AG09319 (cell line): Measurements from ENCODE around the gene SLC29A4.

ENCODE experiments used
- DNase-seq: peaks from one replicate; pipeline ENCODE4 v3.0.0-alpha.2; 2010; ENCODE audit warnings: low read depth; ENCODE audit errors: extremely low read depth
- CTCF ChIP-seq: IDR thresholded peaks from 2 replicates; pipeline ENCODE4 v1.5.1; 2011; ENCODE audit warnings: low read depth, mild to moderate bottlenecking, inconsistent platforms, low read length, moderate library complexity

Gene SLC29A4

GRCh38 chr7:5343884-5344283, 61.1 kb downstream of the SLC29A4 start:
- no peak for DNase-seq
- no peak for TF ChIP-seq CTCF

- no peak for TF ChIP-seq CTCF
- DNase-seq: no peak
Observed at GRCh38 chr7:5344342-5344741, 61.6 kb downstream of the SLC29A4 start.

- no peak for DNase-seq
- TF ChIP-seq CTCF: no peak
Observed at GRCh38 chr7:5345171-5345570, 62.4 kb downstream of the SLC29A4 start.

- TF ChIP-seq CTCF: no peak
- DNase-seq: no peak
Observed at GRCh38 chr7:5345671-5346070, 62.9 kb downstream of the SLC29A4 start.

- TF ChIP-seq CTCF: no peak
- DNase-seq: no peak
Observed at GRCh38 chr7:5348134-5349004, 65.6 kb downstream of the SLC29A4 start.

GRCh38 chr7:5349005-5349380, 66.2 kb downstream of the SLC29A4 start:
- no peak for TF ChIP-seq CTCF

GRCh38 chr7:5349437-5350173, 66.9 kb downstream of the SLC29A4 start:
- no peak for DNase-seq
- no peak for TF ChIP-seq CTCF

More at GRCh38 chr7:5349005-5349380, 66.2 kb downstream of the SLC29A4 start:
- no peak for DNase-seq
